GM19463 (cell line): ENCODE results near the gene RPH3AL.

Experiments used
- ATAC-seq: cut with Tn5 transposase; IDR thresholded peaks from one replicate; pipeline ENCODE4 v1.9.1; 2021; ENCODE audit warnings: mild to moderate bottlenecking, moderate library complexity; ENCODE audit not compliant: unreplicated experiment

The RPH3AL gene

GRCh38 chr17:303168-303567, 49.4 kb downstream of the RPH3AL start:
- ATAC-seq: no peak

GRCh38 chr17:302300-302698, 50.3 kb downstream of the RPH3AL start:
- ATAC-seq: no peak

- no peak for ATAC-seq
Observed at GRCh38 chr17:301681-302299, 50.8 kb downstream of the RPH3AL start.

- no peak for ATAC-seq
Observed at GRCh38 chr17:300881-301280, 51.7 kb downstream of the RPH3AL start.

- no peak for ATAC-seq
Observed at GRCh38 chr17:299546-299945, 53.1 kb downstream of the RPH3AL start.

- no peak for ATAC-seq
Observed at GRCh38 chr17:298791-299450, 53.7 kb downstream of the RPH3AL start.

GRCh38 chr17:297758-298157, 54.8 kb downstream of the RPH3AL start:
- no peak for ATAC-seq

- no peak for ATAC-seq
Observed at GRCh38 chr17:296906-297690, 55.5 kb downstream of the RPH3AL start.

GRCh38 chr17:296379-296778, 56.2 kb downstream of the RPH3AL start:
- ATAC-seq: no peak

GRCh38 chr17:292531-293382, 59.9 kb downstream of the RPH3AL start:
- ATAC-seq: no peak

GRCh38 chr17:292016-292415, 60.6 kb downstream of the RPH3AL start:
- no peak for ATAC-seq

- ATAC-seq: no peak
Observed at GRCh38 chr17:291587-291986, 61.0 kb downstream of the RPH3AL start.

- ATAC-seq: no peak
Observed at GRCh38 chr17:290626-291025, 62.0 kb downstream of the RPH3AL start.

- ATAC-seq: no peak
Observed at GRCh38 chr17:290121-290521, 62.5 kb downstream of the RPH3AL start.

GRCh38 chr17:289409-289808, 63.2 kb downstream of the RPH3AL start:
- no peak for ATAC-seq

- ATAC-seq: no peak
Observed at GRCh38 chr17:288802-289356, 63.7 kb downstream of the RPH3AL start.

- ATAC-seq: no peak
Observed at GRCh38 chr17:286571-286970, 66.0 kb downstream of the RPH3AL start.

GRCh38 chr17:285751-286422, 66.7 kb downstream of the RPH3AL start:
- ATAC-seq: no peak

- no peak for ATAC-seq
Observed at GRCh38 chr17:284676-285355, 67.8 kb downstream of the RPH3AL start.
